Kidney (tissue), 14 donors: ENCODE measurements around the gene NCOA7. TPM values are rescaled to one million over a fixed set of nuclear protein-coding genes. Genes with fewer than 3 reads are reported as not detected.

Source experiments
- DNase-seq, 5 donors: peaks; one replicate each; pipeline ENCODE4 v3.0.0-alpha.2; 2013 to 2020
- FAIRE-seq: peaks from 2 replicates; lab custom pipeline; 2012; peaks lifted over from hg19 to GRCh38; lab: Jason Lieb, UNC
- H3K27ac ChIP-seq, 2 donors: one replicate each; pipeline ENCODE4 v1.7.0; 2013; ENCODE audit warnings: low read depth in 2 of 2, low read length in 2 of 2, inconsistent platforms in 1 of 2
- H3K27me3 ChIP-seq: one replicate; pipeline ENCODE4 v1.7.1; 2013; ENCODE audit warnings: low read length, inconsistent platforms; ENCODE audit not compliant: control insufficient read depth, insufficient read depth
- H3K36me3 ChIP-seq, 3 donors: one replicate each; pipeline versions ENCODE4 v1.7.0 to v1.7.1; 2013; ENCODE audit warnings: low read length in 3 of 3, control low read depth in 1 of 3, inconsistent platforms in 1 of 3; ENCODE audit not compliant: insufficient read depth in 3 of 3, control insufficient read depth in 2 of 3
- H3K4me1 ChIP-seq, 3 donors: one replicate each; pipeline versions ENCODE4 v1.7.0 to v1.7.1; 2013; ENCODE audit warnings: low read length in 3 of 3, inconsistent platforms in 1 of 3, low read depth in 1 of 3; ENCODE audit not compliant: control insufficient read depth in 2 of 3, insufficient read depth in 2 of 3
- H3K4me3 ChIP-seq, 3 donors: one replicate each; pipeline versions ENCODE4 v1.7.0 to v1.8.1; 2013; ENCODE audit warnings: low read length in 3 of 3, control low read depth in 1 of 3, inconsistent platforms in 1 of 3
- H3K9ac ChIP-seq, 3 donors: one replicate each; pipeline versions ENCODE4 v1.7.0 to v1.7.1; 2013; ENCODE audit warnings: low read length in 3 of 3, control low read depth in 1 of 3, inconsistent platforms in 1 of 3
- H3K9me3 ChIP-seq, 3 donors: one replicate each; pipeline versions ENCODE4 v1.7.0 to v1.7.1; 2013; ENCODE audit warnings: low read length in 3 of 3, control low read depth in 1 of 3, inconsistent platforms in 1 of 3; ENCODE audit not compliant: control insufficient read depth in 2 of 3, insufficient read depth in 1 of 3
- intact Hi-C: fragments of 100-400 bp; cut with DNase I; formaldehyde crosslinking; loops from one replicate; pipeline ENCODE4 v1.11.1; 2022
- polyA plus RNA-seq: library from polyadenylated mRNA; stranded (reverse); fragments of 350-450 nt; fragmentation: Illumina TruSeq; extraction: RNeasy Lipid Tissue Mini Kit (QIAGEN cat#74804); gene quantifications from one replicate; pipeline ENCODE4 v1.2.3, GENCODE V29; 2014; ENCODE audit warnings: low read depth, low replicate concordance; ENCODE audit not compliant: insufficient read depth
- total RNA-seq: library from RNA; stranded (reverse); fragmentation: NEBNext Ultra II Directional; extraction: Animal tissue kit (Norgen Biotek cat#: 25700); gene quantifications from one replicate; pipeline ENCODE4 v1.2.1, GENCODE V29; 2021
- TF ChIP-seq, protein P1 (sequence below): IDR thresholded peaks from 3 replicates; pipeline ENCODE4 v1.5.1; 2012; ENCODE audit warnings: mild to moderate bottlenecking, moderate library complexity, borderline replicate concordance; ENCODE audit not compliant: insufficient read depth; ENCODE audit errors: extremely low read depth
- donor health status: control.
- donor health status: control.
- donor health status: control.
- donor health status: control.
- donor health status: control.
- donor health status: DM: yes; HTN: yes; CAD: no.
- donor health status: Normal renal cell carcinoma (clear cell type).

The NCOA7 gene
- total and polyA plus RNA-seq, 2 donors from 2014 or later: 21.0 to 135 TPM

GRCh38 chr6:125857846-125858245 is 67.1 kb downstream of the NCOA7 start:
- TF ChIP-seq, protein P1, sequence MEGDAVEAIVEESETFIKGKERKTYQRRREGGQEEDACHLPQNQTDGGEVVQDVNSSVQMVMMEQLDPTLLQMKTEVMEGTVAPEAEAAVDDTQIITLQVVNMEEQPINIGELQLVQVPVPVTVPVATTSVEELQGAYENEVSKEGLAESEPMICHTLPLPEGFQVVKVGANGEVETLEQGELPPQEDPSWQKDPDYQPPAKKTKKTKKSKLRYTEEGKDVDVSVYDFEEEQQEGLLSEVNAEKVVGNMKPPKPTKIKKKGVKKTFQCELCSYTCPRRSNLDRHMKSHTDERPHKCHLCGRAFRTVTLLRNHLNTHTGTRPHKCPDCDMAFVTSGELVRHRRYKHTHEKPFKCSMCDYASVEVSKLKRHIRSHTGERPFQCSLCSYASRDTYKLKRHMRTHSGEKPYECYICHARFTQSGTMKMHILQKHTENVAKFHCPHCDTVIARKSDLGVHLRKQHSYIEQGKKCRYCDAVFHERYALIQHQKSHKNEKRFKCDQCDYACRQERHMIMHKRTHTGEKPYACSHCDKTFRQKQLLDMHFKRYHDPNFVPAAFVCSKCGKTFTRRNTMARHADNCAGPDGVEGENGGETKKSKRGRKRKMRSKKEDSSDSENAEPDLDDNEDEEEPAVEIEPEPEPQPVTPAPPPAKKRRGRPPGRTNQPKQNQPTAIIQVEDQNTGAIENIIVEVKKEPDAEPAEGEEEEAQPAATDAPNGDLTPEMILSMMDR: no peak
- intact Hi-C loops: loop anchor here (10.0 kb wide), 1 partner anchor 63 kb away; the partner anchor contains the start of gene NCOA7
- Histone ChIP-seq H3K9me3 (no peaks in the 10 kb centered on the region), H3K4me1 (peaks cover 0 to 4% (median 0%) of the 10 kb centered on the region in 3 donors), H3K27me3 (no peaks in the 10 kb centered on the region), H3K4me3 (no peak overlapping the region), H3K36me3 (peaks cover 0 to 3% (median 0%) of the 10 kb centered on the region in 3 donors), H3K9ac (no peak overlapping the region), H3K27ac (no peak overlapping the region)
- FAIRE-seq: no peak
- DNase-seq: no peak

DNA sequence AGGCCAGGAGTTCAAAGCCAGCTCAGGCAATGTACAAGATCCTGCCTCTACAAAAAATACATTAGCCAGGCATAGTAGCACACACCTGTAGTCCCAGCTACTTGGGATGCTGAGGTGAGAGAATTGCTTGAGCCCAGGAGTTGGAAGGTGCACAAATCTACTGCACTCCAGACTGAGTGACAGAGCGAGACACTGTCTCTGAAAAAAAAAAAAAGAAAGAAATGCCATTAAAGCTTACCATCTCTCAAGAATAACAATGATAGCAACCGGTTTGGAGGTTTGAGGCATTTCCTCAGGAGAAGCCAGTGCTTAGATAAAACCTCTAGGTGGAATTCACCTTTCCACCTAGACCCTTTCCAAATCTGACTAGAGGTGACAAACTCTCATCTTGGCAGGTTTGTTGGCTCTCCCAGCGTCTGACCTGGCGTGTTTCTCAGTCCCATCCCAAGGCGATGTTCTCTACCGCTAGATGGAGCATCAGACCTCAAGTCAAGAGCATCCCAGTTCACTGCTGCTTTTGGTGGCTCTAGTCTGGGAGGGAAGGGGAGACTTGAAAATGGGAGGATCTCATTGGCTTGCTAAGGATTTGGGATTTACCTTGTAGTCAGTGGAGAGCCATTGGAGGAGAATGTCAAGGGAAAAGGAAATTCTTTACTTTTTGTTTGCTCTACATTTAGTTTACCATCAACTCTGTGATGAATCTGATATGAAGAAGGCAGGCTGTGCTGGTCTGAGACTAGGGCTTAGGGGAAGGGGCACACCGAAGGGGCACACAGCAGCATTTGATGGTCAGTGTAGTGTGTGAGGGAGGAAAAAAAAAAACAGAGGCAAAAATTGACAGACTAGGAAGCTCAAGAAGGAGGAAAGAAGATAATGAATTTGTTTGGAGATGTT is 67.9 kb downstream of the NCOA7 start:
- no peaks in the 10 kb centered on the region for H3K27me3 ChIP-seq
- H3K4me1 ChIP-seq: peaks cover 0 to under 1% (median 0%) of the 10 kb centered on the region in 3 donors
- H3K4me3 ChIP-seq: no peak overlapping the region
- no peak overlapping the region for H3K9ac ChIP-seq
- H3K9me3 ChIP-seq: no peaks in the 10 kb centered on the region
- H3K36me3 ChIP-seq: peaks cover 0 to 3% (median 0%) of the 10 kb centered on the region in 3 donors
- intact Hi-C loops: loop anchor here (10.0 kb wide), 1 partner anchor 64 kb away; the partner anchor contains the start of gene NCOA7
- FAIRE-seq (no peak), DNase-seq (peak in 4 of 5 donors; percentile 43 to 88 (median 70))
- TF ChIP-seq, protein P1: peak; percentile 75
- H3K27ac ChIP-seq: no peak overlapping the region

DNA sequence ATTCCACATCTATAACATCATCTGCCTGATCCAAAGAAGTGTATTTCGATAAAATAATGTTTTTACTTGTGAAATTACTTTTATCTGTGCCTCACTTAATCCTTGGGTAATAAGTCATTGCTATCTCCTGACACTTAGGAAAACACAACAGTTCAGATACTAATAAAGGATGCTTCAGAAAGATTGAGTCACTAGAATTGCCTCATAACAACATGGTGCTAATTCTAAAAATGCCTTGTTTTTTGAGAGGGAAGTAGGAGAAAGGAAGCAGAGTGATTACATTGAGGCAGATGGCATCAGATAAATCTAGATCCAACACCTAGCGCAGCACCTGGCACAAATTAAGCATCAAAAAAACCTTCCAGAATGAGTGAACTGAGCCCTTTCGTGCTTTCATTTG is 69.0 kb downstream of the NCOA7 start:
- no peak overlapping the region for H3K4me3 ChIP-seq
- TF ChIP-seq, protein P1: no peak
- no peak for DNase-seq

More for the DNA sequence above, 69.0 kb downstream of the NCOA7 start:
- no peaks in the 10 kb centered on the region for H3K9me3 ChIP-seq
- intact Hi-C loops: loop anchor here (10.0 kb wide), 1 partner anchor 65 kb away; the partner anchor contains the start of gene NCOA7
- H3K9ac ChIP-seq: no peak overlapping the region
- H3K4me1 ChIP-seq: no peaks in the 10 kb centered on the region
- no peak for FAIRE-seq
- no peak overlapping the region for H3K27ac ChIP-seq
- H3K27me3 ChIP-seq: no peaks in the 10 kb centered on the region
- H3K36me3 ChIP-seq: peaks cover 0 to 3% (median 0%) of the 10 kb centered on the region in 3 donors
